Natural killer cell (primary cell): Measurements from ENCODE around the gene PTMA. TPM values are rescaled to one million over a fixed set of nuclear protein-coding genes. Genes with fewer than 3 reads are reported as not detected.

Source experiments
- ATAC-seq, 3 donors: fragments of 150-1000 bp in 2 of 3; fragments of 200-7000 bp in 1 of 3; cut with Tn5 transposase; 1 replicate in 1 of 3; 2 replicates in 2 of 3; pipeline ENCODE4 v1.10.0; 2021; ENCODE audit warnings: mild to moderate bottlenecking in 2 of 3, moderate library complexity in 2 of 3
- DNase-seq, 2 donors: peaks; one replicate each; pipeline versions ENCODE4 v3.0.0 to v3.0.0-alpha.2; 2013 to 2021; ENCODE audit warnings: mixed read lengths in 1 of 2
- H3K27ac ChIP-seq: one replicate; pipeline ENCODE4 v1.5.1; 2013; ENCODE audit warnings: mild to moderate bottlenecking, low read length
- H3K27me3 ChIP-seq: one replicate; pipeline ENCODE4 v1.6.1; 2013; ENCODE audit warnings: low read length; ENCODE audit not compliant: control insufficient read depth, insufficient read depth
- H3K36me3 ChIP-seq: one replicate; pipeline ENCODE4 v1.6.1; 2013; ENCODE audit warnings: low read length; ENCODE audit not compliant: control insufficient read depth, insufficient read depth
- H3K4me1 ChIP-seq: one replicate; pipeline ENCODE4 v1.6.1; 2013; ENCODE audit warnings: low read length; ENCODE audit not compliant: control insufficient read depth, insufficient read depth
- H3K4me3 ChIP-seq: one replicate; pipeline ENCODE4 v1.5.1; 2013; ENCODE audit warnings: low read length
- H3K9me3 ChIP-seq: one replicate; pipeline ENCODE4 v1.6.1; 2013; ENCODE audit warnings: low read length; ENCODE audit not compliant: control insufficient read depth, insufficient read depth
- H3K27ac Mint-ChIP-seq, 2 donors: one replicate each; pipeline ENCODE4 v1.8.0; 2022; ENCODE audit warnings: mild to moderate bottlenecking in 2 of 2, mixed read lengths in 2 of 2, moderate library complexity in 1 of 2
- H3K27me3 Mint-ChIP-seq, 2 donors: one replicate each; pipeline ENCODE4 v1.8.0; 2022; ENCODE audit warnings: low read depth in 2 of 2, mixed read lengths in 2 of 2
- H3K36me3 Mint-ChIP-seq: one replicate; pipeline ENCODE4 v1.8.0; 2022; ENCODE audit warnings: mixed read lengths
- H3K4me1 Mint-ChIP-seq, 2 donors: one replicate each; pipeline ENCODE4 v1.8.0; 2022; ENCODE audit warnings: mixed read lengths in 2 of 2
- H3K4me3 Mint-ChIP-seq: one replicate; pipeline ENCODE4 v1.8.0; 2022; ENCODE audit warnings: mild to moderate bottlenecking, moderate library complexity, mixed read lengths
- H3K9me3 Mint-ChIP-seq, 2 donors: one replicate each; pipeline ENCODE4 v1.8.0; 2022; ENCODE audit warnings: mixed read lengths in 2 of 2
- WGBS: methylation state at CpG from one replicate; pipeline ENCODE4 v1.1.7; 2013; ENCODE audit warnings: missing lambda C conversion rate; ENCODE audit not compliant: insufficient coverage; 5-methylcytosine and 5-hydroxymethylcytosine counted together
- intact Hi-C: fragments of 100-400 bp; cut with micrococcal nuclease; formaldehyde crosslinking; loops from one replicate; pipeline ENCODE4 v1.14.2; 2022
- total RNA-seq, 4 donors: library from RNA; stranded (reverse); fragments of 120-200 nt in 1 of 4; gene quantifications; one replicate each; pipeline versions ENCODE4 v1.2.3 to v1.2.4, GENCODE V29; 2013 to 2022
- TF ChIP-seq, protein P1 (sequence below): fragments of 200-600 bp; IDR thresholded peaks from one replicate; pipeline ENCODE4 v1.8.0; 2022; ENCODE audit warnings: antibody characterized with exemption

PTMA gene
- total RNA-seq, 3 donors from 2014 or later (not counting 1 experiment from before 2014, with no cell fraction given), result 1,245 to 1,643 (median 1,314) TPM

DNA sequence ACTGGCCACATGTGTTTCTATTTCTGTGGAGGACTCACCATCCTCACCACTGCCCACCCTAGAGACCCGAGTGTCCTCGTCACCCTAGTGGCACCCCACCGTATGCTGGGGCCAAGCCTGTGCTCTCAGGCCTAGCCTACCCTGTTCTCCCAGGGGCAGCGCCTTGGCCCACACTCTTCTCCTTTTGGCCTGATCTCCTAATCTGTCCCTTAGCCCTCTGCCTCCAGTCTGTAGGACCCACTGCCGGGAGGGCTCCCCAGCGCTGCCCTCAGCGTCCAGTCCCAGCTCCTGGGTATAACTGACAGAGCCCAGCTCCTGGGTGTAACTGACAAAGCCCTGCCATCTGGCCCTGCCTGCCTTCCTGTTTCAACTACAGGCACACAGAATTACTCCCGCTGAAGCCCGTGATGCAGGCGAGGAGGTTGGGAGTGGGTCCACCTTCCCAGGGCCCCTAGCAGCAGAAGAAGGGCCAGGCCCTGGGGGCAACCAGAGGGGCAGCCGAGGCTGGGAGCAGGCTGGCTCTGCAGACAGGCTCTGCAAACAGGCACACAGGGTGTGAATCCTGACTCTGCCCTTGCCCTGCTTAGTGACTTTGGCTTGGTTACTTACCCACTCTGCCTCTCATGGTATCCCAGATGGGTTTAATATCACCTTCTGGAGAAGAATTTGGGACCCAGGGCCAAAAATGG is 25.6 kb upstream of the PTMA start:
- H3K4me1 ChIP-seq, result peaks cover 14% of the 10 kb centered on the region
- H3K27me3 ChIP-seq, result peaks cover 3% of the 10 kb centered on the region
- no peaks in the 10 kb centered on the region for H3K36me3 ChIP-seq
- no peak overlapping the region for H3K27ac ChIP-seq
- Mint-ChIP-seq H3K4me1 (peaks cover 2 to 13% of the 10 kb centered on the region in 2 donors), H3K9me3 (no peaks in the 10 kb centered on the region), H3K4me3 (peak overlapping the region; percentile 10), H3K36me3 (no peaks in the 10 kb centered on the region), H3K27me3 (peaks cover 0 to 14% of the 10 kb centered on the region in 2 donors), H3K27ac (no peak overlapping the region)
- no peak for ATAC-seq
- DNase-seq, result no peak
- TF ChIP-seq, protein P1, sequence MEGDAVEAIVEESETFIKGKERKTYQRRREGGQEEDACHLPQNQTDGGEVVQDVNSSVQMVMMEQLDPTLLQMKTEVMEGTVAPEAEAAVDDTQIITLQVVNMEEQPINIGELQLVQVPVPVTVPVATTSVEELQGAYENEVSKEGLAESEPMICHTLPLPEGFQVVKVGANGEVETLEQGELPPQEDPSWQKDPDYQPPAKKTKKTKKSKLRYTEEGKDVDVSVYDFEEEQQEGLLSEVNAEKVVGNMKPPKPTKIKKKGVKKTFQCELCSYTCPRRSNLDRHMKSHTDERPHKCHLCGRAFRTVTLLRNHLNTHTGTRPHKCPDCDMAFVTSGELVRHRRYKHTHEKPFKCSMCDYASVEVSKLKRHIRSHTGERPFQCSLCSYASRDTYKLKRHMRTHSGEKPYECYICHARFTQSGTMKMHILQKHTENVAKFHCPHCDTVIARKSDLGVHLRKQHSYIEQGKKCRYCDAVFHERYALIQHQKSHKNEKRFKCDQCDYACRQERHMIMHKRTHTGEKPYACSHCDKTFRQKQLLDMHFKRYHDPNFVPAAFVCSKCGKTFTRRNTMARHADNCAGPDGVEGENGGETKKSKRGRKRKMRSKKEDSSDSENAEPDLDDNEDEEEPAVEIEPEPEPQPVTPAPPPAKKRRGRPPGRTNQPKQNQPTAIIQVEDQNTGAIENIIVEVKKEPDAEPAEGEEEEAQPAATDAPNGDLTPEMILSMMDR, result no peak
- intact Hi-C loops, result no loop called here
- no peaks in the 10 kb centered on the region for H3K9me3 ChIP-seq
- no peak overlapping the region for H3K4me3 ChIP-seq
- WGBS, result 79% methylated on average over 11 of the region's 11 CpGs

DNA sequence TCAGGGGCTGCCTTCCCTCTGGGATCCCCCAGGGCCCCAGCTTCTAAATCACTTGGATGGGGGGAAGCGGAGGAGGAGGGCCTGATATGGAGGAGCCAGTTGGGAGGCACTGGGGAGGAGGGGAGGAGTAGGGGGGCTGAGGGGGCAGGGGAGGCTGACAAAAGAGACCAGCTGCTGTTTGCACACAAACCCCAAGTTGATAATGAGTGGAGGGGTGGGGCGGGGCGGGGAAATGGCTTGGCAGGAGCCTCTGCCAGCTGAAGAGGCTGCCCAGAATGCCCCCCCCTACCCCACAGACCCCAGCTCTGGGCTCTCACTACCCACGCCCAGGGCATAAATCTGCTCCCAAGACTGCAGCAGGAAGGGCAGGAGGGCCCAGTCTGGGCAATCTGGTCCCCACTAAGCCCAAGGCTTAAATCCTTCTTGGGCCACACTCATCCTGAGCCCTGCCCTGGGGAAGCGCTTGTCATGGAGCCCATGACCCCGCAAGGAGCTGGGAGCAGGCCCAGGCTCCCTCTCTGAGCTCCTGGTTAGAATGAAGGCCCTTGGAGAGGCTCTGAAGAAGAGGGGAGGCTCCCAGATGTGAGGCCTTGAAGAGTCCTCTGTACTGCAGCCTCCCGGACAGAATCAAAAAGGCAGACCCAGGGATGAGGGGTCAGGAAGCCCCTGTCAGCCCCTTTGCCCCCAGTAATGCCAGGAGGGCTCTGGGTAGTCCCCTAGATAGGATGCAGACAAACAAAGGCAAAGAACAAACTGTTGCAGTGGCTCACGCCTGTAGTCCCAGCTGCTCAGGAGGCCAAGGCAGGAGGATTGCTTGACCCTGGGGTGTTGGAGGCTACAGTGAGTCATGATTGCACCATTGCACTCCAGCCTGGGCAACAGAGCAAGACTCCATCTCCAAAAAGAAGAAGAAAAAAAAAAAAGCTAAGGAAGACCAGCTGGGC is 24.8 kb upstream of the PTMA start:
- H3K4me1 Mint-ChIP-seq, result peaks cover 0 to 10% of the 10 kb centered on the region in 2 donors
- Histone ChIP-seq H3K4me1 (peaks cover 14% of the 10 kb centered on the region), H3K27ac (no peak overlapping the region), H3K36me3 (no peaks in the 10 kb centered on the region), H3K27me3 (peaks cover 3% of the 10 kb centered on the region), H3K4me3 (no peak overlapping the region), H3K9me3 (no peaks in the 10 kb centered on the region)
- ATAC-seq (no peak), DNase-seq (no peak)
- H3K27me3 Mint-ChIP-seq, result peaks cover 0 to 14% of the 10 kb centered on the region in 2 donors
- WGBS, result 90% methylated on average over 7 of the region's 8 CpGs
- TF ChIP-seq, protein P1, result no peak
- intact Hi-C loops, result no loop called here
- no peaks in the 10 kb centered on the region for H3K36me3 Mint-ChIP-seq
- H3K9me3 Mint-ChIP-seq, result no peaks in the 10 kb centered on the region
- H3K4me3 Mint-ChIP-seq, result no peak overlapping the region
- no peak overlapping the region for H3K27ac Mint-ChIP-seq

DNA sequence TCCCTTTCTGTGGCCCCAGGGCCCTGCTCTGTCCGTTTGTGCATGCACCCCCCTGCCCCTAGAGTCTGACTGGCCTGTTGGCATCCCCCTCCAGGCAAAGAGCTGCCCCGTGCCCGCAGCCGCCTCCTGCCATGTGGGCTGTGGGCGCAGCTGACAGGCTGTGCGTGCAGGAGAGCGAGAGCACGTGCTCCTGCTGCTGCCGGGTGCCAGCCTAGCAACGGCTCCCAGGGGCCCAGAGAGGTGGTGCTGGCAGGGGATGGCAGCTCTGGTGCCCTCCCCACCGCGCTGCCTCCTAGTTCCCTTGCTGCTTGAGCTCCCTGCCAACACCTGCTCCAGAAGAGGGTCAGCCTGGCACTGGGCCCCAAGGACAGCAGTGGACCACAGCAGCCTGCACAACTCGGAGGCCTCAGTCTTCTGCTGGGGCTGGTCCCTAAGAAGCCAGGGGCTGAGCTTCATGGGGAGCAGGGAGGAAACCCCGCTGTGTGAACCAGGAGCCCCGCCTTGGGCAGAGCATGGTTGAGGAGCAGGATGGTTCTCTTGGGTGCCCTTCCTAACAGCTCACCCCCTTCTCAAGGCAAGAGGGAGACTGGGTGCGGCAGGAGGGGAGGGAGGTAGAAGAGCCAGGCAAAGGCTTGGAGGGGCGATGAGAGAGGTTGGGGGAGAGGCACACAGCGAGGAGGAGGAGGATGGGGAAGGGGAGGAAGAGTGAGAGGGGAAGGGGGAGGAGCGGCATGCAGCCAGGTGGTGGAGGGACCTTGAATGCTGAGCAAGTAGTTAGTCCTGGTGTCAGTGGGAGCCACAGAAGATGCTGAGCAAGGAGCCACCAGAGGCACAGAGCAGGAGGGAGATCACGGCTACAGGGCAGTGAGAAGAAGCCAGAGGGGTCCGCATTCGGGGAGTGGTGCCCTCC is 23.8 kb upstream of the PTMA start:
- H3K36me3 Mint-ChIP-seq, result no peaks in the 10 kb centered on the region
- no peaks in the 10 kb centered on the region for H3K9me3 Mint-ChIP-seq
- no peak overlapping the region for H3K27ac ChIP-seq

More for the DNA sequence above, 23.8 kb upstream of the PTMA start:
- H3K36me3 ChIP-seq, result no peaks in the 10 kb centered on the region
- Mint-ChIP-seq H3K27me3 (peaks cover 0 to 14% of the 10 kb centered on the region in 2 donors), H3K4me1 (peaks cover 0 to 10% of the 10 kb centered on the region in 2 donors), H3K4me3 (no peak overlapping the region), H3K27ac (no peak overlapping the region)
- TF ChIP-seq, protein P1, result no peak
- ATAC-seq (no peak), DNase-seq (no peak)
- intact Hi-C loops, result no loop called here
- 71% methylated on average over 22 of the region's 22 CpGs for WGBS
- peaks cover 14% of the 10 kb centered on the region for H3K4me1 ChIP-seq
- no peak overlapping the region for H3K4me3 ChIP-seq
- H3K27me3 ChIP-seq, result peaks cover 3% of the 10 kb centered on the region
- H3K9me3 ChIP-seq, result no peaks in the 10 kb centered on the region
